GM18517 (cell line): ENCODE measurements around the gene CCDC47.
"Not testable (repeated sequence)": the region's sequence is repeated elsewhere in the genome, so short reads cannot be mapped to it uniquely, and the experiment has no call there.

ENCODE experiments used
- ATAC-seq: cut with Tn5 transposase; IDR thresholded peaks from one replicate; pipeline ENCODE4 v1.9.1; 2021; ENCODE audit warnings: mild to moderate bottlenecking, moderate library complexity; ENCODE audit not compliant: unreplicated experiment

CCDC47 gene

DNA sequence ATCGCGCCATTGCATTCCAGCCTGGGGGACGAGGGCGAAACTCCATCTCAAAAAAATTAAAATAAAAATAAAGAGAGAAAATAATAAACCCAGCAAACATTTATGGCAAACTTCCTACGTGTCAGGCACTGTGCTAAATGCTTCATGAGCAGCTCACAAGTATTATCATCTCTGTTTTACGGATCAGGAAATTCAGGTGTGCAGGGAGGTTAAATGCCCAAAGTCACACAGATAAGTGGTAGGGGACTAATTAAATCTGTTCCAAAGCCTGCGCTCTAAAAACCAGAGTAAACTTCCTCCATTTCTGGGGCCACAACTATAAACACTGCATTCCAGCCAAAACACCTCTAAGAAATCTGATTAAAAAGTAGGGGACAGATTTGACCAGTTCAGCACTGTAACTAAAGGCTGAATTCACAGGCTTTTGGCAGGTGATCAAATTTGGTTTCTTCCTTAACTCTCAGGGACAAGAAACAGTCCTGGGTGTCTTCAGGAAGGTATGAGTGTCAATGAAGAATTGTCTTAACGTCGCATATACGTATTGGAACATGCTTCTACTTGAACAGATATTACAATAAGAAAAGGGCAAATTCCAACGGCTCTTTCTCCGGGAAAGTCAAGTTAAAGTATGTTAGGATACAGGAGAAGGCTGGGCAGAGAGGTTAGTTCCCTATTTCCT, 32.8 kb downstream of the CCDC47 start:
- no peak for ATAC-seq

GRCh38 chr17:63735691-63736090, 37.7 kb downstream of the CCDC47 start:
- no peak for ATAC-seq

GRCh38 chr17:63722403-63722802, 51.0 kb downstream of the CCDC47 start:
- no peak for ATAC-seq

DNA sequence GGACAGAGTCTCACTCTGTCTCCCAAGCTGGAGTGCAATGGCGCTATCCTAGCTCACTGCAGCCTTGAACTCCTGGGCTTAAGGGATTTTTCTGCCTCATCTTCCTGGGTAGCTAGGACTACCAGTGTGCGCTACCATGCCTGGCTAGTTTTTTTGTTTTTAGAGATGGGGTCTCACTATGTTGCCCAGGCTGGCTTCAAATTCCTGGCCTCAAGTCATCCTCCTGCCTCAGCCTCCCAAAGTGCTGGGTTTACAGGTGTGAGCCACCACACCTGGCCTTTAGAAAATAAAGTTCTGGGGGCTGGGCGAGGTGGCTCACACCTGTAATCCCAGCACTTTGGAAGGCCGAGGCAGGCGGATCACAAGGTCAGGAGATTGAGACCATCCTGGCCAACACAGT, 53.2 kb downstream of the CCDC47 start:
- ATAC-seq: not testable (repeated sequence)

GRCh38 chr17:63718988-63719387, 54.4 kb downstream of the CCDC47 start:
- ATAC-seq: no peak

- ATAC-seq: no peak
Observed at GRCh38 chr17:63716426-63716825, 57.0 kb downstream of the CCDC47 start.

DNA sequence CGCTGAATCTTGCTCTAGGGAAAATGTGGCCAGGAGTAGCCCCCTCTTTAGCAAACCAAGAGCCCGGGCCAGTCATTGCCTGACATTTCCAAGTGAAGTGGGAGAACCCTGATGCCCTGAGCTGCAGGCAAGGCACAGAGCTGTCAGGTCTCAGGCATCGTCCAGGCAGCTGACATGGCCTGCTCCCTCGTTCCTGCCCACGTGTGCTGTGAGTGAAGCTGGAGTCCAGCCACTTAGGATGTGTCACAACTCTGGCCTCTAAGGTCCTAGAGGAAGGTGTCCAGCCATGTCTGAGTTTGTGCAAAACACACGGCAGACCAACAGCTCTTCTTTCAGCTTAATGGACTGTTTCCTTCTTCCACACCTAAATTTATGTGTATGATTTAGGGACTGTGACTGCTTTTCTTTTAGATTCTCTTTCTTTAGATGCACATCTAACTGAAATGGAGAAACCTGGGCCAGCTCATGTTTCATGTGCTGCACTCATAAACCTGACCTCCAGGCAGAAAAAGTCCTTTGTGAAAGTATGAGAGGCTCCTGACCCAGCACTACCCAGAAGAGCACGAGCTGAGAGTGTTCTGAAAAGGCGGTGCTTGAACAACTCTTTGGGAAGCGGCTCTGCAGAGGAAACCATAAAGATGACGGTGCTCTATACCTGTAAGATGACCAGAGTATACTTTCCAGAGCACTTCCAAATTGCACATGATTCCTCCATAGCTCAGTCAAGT, 58.7 kb downstream of the CCDC47 start:
- no peak for ATAC-seq

DNA sequence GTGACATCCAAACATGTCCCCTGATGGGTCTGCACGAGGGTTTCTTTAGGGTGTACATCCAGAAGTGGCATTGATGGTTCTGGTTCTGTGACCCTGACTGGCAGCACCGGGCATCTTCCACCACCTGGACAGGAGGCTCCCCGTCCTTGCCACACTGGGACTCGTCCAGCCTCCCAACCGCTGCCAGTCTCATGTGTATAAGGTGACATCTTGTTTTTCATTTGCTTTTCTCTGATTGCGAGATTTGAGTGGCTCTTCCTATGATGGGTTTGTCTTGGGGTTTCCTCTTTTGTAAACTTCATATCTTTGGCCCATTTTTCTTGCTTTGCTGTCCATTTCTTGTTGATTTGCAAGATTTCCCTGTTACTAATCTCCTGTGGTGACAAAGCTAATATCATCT, 64.3 kb downstream of the CCDC47 start:
- ATAC-seq: no peak

- ATAC-seq: no peak
Observed at GRCh38 chr17:63707151-63707550, 66.2 kb downstream of the CCDC47 start.

GRCh38 chr17:63706336-63707082, 66.9 kb downstream of the CCDC47 start:
- no peak for ATAC-seq

DNA sequence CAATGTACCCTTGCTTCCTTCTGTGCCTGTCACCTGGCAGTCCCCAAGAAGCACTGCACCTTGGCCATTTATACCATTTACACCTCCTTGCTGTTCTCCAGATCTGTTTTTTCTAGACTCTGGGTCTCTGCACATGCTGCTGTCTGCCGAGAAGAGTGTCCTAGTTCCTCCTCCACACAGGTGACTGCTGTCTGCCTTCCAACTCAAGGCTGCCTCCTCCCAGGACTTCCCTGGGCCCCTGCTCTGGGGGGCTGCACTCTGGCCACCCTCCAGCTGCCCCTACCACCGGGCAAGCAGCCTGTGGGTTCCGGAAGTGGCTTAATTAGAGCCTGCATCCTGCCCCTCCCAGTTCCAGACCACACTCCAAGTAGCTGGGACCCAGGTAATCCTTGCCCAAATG, 67.7 kb downstream of the CCDC47 start:
- no peak for ATAC-seq

DNA sequence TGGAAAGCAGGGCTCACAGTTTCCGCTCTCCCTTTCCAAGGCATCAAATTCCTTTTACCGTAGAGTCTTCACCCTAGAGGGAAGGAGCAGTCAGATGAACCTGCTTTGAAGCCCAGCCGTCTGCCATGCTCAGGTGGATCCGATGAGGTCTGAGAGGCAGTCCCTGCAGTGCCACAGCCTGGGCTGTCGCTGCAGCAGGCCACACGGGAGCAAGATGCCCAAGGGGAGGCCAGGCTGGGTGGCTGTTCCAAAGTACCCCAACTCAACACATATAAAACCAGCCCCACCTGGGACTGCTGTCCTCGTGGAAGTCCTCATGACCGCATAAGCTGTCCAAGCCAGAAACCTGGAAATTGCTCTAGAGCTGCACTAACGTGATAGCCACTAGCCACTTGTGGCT, 68.6 kb downstream of the CCDC47 start:
- ATAC-seq: no peak

- ATAC-seq: no peak
Observed at GRCh38 chr17:63704259-63704576, 69.2 kb downstream of the CCDC47 start.

- no peak for ATAC-seq
Observed at GRCh38 chr17:63703556-63704258, 69.7 kb downstream of the CCDC47 start.

- ATAC-seq: no peak
Observed at GRCh38 chr17:63703029-63703428, 70.4 kb downstream of the CCDC47 start.

- ATAC-seq: no peak
Observed at GRCh38 chr17:63702721-63703015, 70.7 kb downstream of the CCDC47 start.

- ATAC-seq: no peak
Observed at GRCh38 chr17:63701868-63702720, 71.3 kb downstream of the CCDC47 start.

GRCh38 chr17:63701456-63701820, 72.0 kb downstream of the CCDC47 start:
- no peak for ATAC-seq

DNA sequence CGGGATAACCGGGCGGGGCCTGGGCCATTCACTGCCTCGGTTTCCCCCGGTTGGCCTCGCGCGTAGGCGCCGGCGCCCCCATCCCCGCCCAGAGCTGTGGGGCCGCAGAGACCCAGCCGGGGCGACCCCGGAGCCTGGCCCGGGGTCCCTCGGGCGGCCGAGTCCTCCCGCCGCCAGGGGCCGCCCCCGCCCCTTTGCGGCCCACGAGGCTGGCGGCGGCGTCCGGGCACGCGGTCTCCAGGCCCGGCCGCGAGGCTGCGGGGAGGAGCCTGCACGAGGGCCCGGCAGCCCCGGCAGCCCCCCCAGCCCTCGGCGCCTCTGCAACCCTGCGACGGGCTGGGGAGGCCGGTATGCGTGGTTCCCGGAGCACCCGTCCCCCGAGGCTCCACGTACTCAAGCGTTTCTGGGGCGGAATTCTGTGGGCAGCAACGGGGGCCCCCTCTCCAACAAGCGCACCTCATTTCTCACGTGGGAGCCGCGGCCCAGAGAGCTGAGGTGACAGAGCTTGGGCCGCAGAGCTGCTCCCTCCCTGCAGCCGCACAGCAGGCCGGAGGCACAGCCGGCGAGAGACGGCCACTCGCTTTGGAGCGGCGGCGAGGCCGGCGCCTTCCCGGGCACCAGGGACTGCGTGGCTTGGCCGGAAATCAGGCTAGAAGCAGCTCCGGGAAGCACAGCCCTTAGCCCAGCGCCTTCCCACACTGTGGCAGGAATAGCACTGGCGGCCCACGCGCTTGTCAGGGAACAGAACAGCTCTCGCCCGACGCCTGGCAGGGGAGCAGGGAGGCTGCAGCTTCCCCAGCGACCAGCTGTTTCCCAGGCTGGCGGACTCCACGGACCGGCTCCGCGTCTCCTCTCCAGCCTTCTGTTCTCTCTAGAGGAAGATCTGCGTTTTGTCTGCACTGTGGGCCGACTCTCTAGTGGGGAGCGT, 72.6 kb downstream of the CCDC47 start:
- no peak for ATAC-seq
